ACHN (cell line): ENCODE measurements around the gene CUL4B.
"Not testable (repeated sequence)": the region's sequence is repeated elsewhere in the genome, so short reads cannot be mapped to it uniquely, and the experiment has no call there.

Experiments
- DNase-seq: peaks from one replicate; pipeline ENCODE4 v3.0.0-alpha.2; 2015
- in situ Hi-C: cut with HindIII; loops from 2 replicates; pipeline ENCODE4 v1.10.0; 2017; ENCODE audit warnings: low sequenced_read_pairs, low pct_ligation_motif_present, low pct_unique_long_range_greater_than_20kb

Gene CUL4B

DNA sequence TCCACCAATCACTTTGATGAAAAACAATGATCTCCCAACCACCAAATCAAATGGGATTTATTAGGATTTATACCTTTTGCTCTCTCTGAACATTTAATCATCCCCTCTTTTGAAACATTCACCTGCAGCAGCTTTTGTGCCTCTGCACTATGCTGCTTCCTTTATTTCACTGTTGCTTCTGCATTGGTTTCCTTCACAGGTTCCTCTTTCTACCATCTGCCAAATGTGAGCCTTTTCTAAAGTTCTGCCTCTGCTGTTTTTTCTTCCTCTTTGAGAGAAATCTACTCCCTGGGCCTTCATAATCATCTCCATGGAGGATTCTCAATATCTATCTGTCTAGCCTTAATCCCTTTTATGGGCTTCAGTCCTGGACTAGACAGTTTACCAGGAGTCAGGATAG lies 24.7 kb downstream of the CUL4B start:
- in situ Hi-C loops = no loop called here
- no peak for DNase-seq

GRCh38 chrX:120534413-120535205 lies 26.2 kb downstream of the CUL4B start:
- in situ Hi-C loops = no loop called here
- DNase-seq = no peak

- no peak for DNase-seq
- in situ Hi-C loops = no loop called here
These were observed 37.9 kb downstream of the CUL4B start for GRCh38 chrX:120522820-120523219.

GRCh38 chrX:120517936-120518335 lies 42.8 kb downstream of the CUL4B start:
- in situ Hi-C loops = no loop called here
- DNase-seq = peak; percentile 32

DNA sequence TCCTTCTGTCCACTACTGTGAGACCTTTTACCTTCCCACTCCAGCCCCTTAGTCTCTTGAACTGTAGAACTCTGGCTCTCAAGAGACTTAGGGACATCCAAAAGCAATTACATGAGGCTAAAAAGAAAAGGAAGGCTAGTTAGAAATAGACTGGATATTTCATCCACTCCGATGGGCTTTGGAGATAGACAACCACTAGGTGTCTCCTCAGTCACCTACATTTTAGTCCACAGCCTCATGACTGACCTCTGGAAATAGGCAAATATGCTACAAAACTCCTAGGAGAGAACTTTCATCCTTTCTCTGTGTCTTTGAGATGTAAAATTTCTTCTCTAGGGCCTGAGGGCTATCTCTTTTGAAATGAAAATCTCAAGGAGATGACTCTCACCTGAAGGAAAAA lies 46.5 kb downstream of the CUL4B start:
- DNase-seq = peak; percentile 33
- in situ Hi-C loops = no loop called here

DNA sequence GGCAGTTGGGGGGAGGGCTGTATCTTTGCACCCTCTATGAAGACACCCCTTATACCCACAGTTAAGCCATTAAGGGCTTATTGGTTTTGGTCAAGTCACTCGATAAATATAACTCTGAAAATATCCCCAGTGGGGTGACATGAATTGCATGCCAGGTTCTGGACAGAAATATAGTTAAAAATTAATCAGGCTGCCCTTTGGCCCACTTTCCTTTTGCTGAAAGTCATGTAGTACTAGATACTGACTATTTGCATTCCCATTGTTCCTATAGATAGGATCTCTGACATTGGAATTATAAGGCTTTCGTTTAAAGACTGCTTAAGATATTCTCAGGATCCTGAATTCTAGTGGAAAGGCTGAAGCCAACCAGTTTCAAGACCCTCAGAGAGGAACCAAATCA lies 48.1 kb downstream of the CUL4B start:
- in situ Hi-C loops = no loop called here
- DNase-seq = no peak

GRCh38 chrX:120512222-120512621 lies 48.5 kb downstream of the CUL4B start:
- in situ Hi-C loops = no loop called here
- no peak for DNase-seq

DNA sequence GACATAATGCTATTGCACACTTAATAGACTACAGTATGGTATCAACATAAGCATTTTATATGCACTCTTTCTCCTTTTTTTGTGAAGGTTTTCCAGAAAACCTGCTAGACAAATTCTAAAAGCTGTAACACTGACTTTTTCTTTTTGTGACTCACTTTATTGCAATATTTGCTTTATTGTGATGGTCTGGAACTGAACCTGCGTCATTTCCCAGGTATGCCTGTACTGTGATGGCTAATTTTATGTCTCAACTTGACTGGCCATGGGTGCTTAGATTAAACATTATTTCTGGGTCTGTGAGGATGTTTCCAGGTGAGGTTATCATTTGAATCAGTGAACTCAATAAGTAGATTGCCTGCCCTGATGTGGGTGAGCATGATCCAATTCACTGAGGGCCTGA lies 56.2 kb downstream of the CUL4B start:
- in situ Hi-C loops = no loop called here
- no peak for DNase-seq

DNA sequence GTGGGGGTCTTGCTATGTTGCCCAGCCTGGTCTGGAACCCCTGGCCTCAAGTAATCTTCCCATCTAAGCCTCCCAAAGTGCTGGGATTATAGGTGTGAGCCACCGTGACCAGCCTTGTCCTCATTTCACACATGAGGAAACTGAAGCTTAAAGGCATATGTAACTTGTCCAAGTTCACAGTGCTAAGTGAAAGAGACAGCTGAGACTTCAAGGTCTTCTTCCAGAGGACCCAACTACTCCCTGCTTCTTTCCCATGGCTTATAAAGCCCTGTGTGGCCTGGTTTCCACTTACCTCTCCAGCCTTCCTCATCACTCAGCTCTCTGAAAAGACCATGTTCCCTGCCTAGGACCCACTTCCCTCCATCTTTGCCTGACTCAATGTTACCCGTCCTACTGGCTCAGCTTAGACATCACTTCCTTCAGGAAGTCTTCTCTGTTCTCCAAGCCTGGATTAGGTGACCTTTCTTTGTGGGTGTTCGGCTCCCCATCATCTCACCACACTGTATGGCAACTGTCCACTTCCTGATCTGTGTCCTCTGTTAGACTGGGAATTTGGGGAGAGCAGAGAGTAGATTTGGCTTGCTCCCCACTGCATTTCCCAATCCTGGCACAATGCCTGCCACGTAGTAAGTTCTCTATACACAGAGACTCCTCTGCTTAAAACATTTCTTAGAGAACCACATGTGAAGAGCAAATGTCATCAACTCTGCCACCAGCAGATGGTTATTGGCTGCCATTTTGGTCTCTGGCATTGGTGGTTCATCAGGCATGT lies 61.3 kb downstream of the CUL4B start:
- in situ Hi-C loops = no loop called here

GRCh38 chrX:120490119-120490518 lies 70.6 kb downstream of the CUL4B start:
- DNase-seq, in situ Hi-C loops: not testable (repeated sequence)

More for the DNA sequence above, 61.3 kb downstream of the CUL4B start:
- DNase-seq = no peak

DNA sequence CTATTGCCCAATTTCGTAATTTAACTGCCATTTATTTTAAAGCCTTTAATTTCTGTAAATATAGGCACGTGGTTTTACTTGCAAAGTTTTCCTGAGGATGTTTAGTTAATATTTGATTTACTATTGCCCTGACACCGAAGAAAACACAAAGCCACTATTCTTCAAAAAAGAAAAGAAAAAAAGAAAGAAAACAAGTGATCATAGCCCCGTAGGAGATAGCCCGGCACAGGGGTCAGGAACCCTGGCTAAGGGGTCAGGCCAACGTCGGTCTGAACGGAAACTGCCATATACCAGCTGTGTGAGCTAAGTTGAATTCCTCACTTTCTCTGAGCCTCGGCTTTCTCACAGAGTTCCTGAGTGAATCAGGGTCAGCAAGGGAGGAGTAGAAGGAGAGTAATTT lies 74.0 kb downstream of the CUL4B start:
- DNase-seq = no peak

DNA sequence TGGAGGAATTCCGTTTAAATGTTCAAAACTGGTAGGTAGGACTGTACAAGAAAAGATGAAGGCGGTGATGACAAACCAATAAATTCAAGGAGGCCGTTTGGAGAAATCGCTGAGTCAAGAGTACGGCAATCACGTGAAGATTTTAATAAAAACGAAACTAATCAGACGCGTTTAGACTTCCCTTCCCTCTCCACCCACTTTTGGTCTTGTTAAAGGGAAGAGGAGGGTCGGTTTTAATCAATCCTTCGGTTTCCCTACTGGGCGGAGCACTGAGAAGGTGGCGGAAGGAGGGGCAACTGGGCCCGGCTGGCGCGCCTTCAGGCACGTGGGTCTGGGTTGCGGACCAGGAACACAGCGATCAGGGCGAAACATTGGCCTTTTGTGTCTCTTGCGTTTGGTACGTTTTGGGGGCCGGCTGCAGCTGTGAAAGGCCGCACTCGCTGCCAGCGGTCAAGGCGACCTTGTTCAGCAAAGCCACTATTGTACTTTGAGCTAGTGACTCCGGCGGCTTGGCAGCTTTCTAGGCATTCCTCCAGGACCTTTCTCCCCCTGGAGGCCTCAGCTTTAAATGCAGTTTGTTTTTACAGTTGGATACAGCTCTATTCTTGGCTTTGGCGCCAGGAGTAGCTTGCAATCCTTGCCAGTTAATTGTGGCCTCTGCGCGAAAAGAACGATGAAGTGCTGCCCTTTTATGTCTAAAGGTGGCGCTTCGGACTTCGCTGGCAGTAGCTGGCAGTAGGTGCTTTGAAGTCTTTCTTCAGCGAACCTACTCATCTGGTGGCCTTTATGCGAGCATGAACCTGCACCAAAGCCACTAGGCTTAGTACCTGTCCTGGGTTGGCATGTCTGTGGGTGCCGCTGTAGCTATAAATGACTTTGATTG lies 74.9 kb downstream of the CUL4B start:
- DNase-seq = peak; percentile 80
- in situ Hi-C loops = no loop called here

More for the DNA sequence above, 74.0 kb downstream of the CUL4B start:
- in situ Hi-C loops = no loop called here

GRCh38 chrX:120485315-120485637 lies 75.5 kb downstream of the CUL4B start:
- no peak for DNase-seq
- in situ Hi-C loops = no loop called here

GRCh38 chrX:120477453-120477852 lies 83.3 kb downstream of the CUL4B start:
- in situ Hi-C loops = no loop called here
- DNase-seq = no peak

DNA sequence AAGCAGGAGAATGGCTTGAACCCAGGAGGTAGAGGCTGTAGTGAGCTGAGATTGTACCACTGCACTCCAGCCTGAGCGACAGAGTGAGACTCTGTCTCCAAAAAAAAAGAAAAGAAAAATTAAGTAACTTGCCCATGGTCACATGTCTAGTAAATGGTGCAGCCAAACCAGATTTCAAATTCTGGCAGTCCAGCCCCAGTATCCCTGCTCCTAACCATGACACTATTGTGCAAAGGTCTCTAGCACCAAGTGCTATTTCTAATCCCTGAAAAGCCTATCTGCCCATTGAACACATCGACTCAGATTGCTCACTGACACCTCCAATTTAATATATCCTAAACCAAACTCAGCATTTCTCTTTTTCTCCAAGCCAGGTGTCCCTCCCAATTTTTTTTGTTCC lies 84.0 kb downstream of the CUL4B start:
- in situ Hi-C loops = no loop called here

DNA sequence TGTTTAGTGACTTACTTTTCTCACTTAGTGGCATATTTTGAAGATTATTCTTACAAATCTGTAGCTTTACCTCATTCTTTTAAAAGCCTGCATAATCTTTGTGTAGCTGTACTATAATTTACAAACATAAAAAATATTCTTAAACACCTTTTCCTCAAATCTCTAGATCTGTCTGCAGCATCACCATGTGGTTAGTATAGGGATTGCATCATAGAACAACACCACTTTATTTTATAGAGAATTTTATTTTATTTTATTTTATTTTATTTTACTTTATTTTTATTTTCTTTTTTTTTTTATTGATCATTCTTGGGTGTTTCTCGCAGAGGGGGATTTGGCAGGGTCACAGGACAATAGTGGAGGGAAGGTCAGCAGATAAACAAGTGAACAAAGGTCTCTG lies 85.3 kb downstream of the CUL4B start:
- DNase-seq, in situ Hi-C loops: not testable (repeated sequence)

More for the DNA sequence above, 84.0 kb downstream of the CUL4B start:
- no peak for DNase-seq
